Stimulated activated CD4-positive, alpha-beta T cell treated with anti-CD3 and anti-CD28 coated beads, Interleukin-1b, Interleukin-23, amount 100 ng/mL, for 1 hour (primary cell): ENCODE measurements around the gene SLC38A10.
"Not testable (repeated sequence)": the region's sequence is repeated elsewhere in the genome, so short reads cannot be mapped to it uniquely, and the experiment has no call there.

ENCODE experiments used
- DNase-seq, 2 donors: peaks; one replicate each; pipeline ENCODE4 v3.0.0-alpha.2; 2020; ENCODE audit warnings: low read depth in 2 of 2

Gene SLC38A10

DNA sequence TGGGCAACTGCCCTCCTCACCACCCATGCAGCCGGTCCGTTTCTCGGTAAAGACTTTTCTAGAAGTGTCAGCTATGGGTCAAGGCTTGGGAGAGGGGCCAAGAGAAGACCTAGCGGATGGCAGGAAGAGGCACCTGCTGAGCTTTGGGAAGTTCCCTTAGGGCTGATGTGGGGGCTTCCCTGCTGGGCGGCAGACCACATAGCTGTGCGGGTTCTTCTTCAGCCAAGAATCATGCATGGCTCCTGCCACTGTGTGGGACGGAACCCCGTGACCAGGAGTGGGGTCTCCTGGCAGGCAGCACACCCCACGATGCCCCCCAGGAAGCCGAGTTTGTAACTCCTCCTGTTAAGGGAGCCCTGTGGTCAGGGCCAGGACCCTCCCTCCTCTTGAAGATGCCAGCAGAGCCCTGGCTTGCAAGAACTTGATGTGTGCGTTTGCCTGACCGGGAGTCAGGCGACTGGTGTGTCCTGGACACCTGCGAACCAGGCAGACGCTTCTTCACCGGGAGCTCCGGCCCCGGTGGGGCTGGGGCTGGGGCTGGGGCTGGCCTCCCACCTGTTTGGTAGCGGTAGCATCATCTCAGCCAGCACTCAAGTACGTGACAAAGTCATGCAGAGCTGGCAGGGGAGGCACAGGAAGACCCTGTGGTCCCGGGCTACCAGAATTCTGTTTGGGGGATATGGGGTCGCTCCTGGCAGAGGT is 17.7 kb upstream of the SLC38A10 start:
- no peak for DNase-seq

DNA sequence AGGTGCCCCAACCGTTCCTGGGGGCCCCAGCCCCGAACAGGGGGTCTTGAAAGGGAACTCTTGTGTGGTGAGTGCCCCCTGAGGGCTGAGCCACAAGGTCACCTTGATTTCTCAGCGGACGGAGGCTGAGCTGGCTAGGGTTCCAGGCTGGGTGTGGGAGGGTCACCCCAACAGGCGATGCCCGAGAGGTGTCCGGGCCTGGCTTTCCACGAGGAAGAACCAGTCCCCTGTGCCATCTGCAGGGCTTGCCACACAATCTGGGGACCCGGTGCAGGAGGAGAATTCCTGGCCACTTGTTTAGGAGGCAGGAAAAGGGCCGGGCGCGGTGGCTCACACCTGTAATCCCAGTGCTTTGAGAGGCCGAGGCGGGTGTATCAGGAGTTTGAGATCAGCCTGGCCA is 16.8 kb upstream of the SLC38A10 start:
- no peak for DNase-seq

DNA sequence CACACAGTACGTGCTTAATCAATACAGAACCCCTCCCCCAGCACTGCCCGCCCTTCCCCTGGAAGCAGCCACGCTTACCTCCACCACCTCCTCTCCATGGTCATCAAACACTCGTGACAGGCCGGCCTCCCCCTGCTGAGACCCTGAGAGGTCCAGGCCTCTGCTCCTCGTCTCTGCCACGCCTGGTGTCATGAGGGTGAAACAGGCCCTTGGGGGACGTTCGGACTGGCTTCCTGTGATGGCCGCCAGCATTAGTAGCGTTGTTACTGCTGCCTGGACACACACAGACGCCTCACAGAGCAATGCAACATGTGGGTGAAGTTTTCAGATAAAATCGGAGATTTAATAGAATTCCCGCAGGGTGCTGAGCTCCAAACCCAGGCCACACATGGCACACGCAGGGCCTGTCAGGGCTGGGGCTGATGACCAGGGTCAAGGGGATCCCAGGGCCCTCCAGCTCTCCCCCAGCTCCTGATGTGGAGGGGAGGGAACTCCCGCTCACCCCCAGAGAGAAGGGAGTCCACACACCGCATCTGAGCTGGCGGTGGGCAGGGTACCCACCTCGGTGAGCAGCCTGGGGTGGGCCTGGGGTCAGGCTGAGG is 15.9 kb upstream of the SLC38A10 start:
- no peak for DNase-seq

DNA sequence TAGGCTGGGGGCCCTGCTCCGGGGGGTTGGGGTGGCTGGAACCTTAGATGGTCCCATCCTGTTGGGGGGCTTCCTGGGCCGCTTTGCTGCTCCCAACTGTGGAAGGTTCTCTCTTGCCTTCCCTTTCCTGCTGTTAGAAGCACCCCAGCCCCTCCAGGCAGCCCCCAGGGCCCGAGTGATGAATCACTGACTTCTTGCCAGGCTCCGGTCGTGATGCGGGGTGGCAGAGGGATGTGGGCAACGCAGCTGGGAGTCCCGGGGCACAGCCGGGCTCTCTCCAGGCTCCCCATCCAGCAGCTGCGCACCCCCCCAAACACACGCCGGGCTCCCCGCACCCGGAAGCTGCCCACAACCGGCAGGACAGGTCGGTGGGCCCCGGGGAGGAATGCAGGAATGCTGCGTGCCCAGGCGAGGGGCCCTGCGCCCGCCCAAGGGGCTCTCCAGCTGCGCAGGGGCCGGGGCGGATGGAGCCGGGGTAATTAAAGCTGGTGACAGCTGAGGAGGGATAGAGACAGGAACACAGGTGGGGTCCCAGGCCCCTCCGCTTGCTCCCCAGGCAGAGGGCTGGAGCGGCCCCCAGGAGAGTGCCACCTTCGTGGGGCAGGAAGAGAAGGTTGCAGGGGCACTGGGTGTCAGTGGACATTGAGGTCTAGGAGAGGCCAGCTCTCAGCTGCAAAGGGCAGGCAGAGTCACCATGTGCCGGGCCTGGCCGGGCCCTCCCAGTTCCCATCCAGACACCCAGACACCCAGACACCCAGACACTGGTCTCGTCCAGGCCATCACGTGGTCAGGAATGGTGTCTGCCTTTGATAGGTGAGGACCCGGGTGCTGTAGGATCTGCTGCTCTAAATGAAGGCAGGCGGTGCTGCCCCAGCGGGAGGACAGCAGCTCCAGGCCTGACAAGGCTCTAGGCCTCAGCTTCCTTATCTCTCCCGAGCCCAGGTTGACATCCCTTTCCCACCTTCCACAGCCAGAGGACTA is 15.0 kb upstream of the SLC38A10 start:
- no peak for DNase-seq

DNA sequence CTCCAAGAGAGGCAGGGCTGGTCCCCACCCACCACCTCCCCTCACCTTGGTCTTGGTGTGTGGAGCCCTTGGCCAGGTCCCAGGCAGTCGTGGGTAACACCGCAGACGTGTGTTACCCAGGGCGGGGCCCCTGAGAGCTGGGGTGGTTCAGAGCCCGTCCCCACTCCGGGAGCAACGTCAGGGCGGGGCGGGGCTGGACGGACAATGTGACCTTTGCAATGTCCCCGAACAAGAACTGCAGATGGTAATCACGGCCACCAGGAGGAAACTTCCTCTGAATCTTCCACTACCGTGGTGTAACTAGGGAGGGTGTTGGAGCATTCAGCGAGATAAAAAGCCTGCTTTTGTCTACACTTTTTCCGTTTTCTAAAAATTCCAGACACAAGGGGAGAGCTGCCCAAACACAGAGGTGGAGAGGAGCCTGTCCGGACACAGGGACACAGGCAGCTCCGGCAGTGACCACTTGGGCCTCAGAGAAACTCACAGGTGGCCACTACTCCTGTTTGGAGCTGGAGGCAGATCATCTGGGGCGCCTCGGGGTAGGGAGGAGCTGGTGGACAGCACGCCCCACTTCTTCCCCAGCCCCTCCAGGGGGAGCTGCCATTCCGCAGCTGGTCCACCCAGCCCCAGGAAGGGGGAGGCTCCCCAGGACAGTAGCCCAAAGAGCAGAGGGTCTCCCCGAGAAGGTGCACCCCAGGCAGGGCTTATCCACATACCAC is 14.2 kb upstream of the SLC38A10 start:
- DNase-seq = no peak

DNA sequence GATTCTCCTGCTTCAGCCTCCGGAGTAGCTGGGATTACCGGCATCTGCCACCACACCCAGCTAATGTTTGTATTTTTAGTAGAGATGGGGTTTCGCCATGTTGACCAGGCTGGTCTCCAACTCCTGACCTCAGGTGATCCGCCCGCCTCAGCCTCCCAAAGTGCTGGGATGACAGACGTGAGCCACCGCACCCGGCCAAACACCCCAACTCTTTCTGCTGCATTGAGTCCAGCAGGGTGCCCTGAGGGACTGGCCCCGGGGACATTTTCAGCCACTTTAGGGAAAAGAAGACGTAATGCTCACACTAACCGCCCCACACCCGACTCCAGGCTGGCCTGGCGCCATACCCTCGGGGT is 13.7 kb upstream of the SLC38A10 start:
- not testable (repeated sequence) for DNase-seq

DNA sequence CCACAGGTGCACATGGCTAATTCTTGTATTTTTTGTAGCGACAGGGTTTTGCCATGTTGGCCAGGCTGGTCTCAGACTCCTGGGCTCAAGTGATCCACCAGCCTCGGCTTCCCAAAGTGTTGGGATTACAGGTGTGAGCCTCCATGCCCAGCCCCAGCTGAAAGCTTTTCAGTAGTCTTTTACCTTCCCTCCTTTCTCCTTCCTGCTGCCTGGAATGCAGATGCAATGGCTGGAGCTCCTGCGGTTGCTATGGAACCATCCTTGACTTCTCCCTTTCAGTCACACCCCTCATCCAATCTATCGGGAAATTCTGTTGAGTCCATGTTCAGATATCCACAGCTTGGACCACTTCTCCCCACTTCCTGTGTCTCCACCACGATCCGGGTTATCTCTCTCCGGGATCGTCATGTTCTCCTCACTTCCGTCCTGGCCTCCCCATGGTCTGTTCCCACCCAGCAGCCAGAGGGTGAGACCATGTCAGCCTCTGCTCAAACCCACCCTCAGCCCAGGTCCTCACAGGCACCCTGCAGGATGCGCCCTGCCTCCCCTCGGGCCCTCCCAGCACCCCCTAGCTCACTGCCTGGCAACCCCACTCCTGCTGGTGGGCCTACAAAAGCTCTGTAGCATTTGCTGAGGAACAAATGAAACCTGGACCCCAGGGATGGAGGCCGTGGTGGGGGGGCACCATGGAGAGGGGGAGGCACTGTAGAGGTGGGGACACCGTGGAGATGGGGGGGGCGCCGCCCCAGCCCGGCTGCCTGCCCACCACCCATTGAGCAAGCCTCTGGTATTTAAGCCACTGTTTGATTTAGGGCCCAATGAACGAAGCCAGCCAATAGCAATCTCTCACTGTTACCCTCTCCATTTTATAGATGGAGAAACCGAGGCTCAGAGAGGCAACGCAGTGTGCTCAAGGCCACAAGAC is 12.8 kb upstream of the SLC38A10 start:
- DNase-seq = no peak

DNA sequence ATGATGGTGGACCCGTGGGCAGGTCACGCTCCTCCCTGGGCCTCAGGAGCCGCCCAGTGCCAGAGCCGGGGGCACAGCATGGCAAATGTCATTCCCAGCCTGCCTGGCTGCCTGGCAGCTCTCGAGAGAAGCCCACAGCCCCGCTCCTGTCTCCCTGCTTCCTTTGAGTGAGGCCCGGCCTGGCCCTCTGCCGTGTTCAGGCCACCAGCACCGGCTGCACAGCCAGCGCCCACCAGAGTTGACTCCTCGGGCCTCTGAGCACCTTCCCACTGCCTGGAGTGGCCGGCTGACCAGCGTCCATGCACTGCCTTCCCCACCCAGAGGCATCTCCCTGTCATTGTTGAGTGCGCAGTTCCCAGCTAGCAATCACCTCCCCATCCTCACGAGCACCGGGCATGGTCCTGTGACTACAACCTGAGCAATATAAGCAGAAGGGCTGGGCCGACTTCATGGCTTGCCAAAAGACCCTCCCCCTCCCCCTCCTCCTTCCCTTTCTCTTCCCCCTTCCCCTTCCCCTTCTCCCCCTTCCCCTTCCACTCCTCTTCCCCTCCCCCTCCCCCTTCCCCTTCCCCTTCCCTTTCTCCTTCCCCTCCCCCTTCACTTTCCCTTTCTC is 11.9 kb upstream of the SLC38A10 start:
- no peak for DNase-seq

DNA sequence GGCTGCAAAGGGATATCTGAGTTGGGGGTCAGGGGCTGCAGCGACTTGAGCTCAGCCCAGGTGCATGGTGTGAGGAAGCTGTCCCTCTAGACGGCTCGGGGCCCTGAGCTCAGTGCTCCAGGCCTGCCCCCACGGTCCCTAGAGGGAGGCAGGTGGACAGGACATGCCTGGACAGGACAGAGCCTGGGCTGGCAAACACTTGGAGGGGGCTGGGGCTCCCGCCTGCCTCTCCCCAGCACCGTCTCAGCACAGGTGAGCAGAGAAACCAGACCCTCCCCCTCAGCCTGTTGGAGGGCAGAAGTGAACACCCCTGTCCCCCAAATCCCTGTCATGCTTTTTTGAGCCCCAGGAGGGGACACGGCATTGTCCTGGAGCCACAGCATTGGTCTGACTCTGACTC is 11.4 kb upstream of the SLC38A10 start:
- DNase-seq = no peak

DNA sequence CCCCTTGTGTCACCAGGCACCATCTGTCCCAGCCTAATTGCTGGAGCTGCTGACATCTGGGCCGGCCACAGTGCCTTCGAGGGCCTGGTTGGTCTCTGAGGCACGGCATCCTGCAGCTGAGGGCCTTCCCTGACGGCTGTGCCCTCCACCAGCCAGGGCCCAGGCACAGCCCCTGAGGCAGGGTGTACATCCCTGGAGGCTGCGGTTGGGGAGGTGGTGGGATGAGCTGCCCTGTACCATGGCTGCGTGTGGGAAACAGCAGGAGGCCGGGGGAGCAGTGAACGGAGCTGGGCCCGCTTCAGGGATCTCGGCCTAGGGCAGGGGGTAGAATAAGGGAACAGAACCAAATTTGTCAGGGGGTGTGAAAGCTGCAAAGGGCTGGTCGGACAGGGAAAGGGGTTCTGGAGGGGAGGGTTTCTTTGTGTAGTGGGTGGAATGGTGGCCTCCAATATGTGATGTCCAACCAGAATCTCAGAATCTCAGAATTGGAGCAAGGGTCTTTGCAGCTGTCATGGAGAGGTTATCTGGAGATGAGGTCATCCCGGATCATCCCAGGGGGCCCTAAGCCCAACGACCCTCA is 10.0 kb upstream of the SLC38A10 start:
- DNase-seq = no peak

DNA sequence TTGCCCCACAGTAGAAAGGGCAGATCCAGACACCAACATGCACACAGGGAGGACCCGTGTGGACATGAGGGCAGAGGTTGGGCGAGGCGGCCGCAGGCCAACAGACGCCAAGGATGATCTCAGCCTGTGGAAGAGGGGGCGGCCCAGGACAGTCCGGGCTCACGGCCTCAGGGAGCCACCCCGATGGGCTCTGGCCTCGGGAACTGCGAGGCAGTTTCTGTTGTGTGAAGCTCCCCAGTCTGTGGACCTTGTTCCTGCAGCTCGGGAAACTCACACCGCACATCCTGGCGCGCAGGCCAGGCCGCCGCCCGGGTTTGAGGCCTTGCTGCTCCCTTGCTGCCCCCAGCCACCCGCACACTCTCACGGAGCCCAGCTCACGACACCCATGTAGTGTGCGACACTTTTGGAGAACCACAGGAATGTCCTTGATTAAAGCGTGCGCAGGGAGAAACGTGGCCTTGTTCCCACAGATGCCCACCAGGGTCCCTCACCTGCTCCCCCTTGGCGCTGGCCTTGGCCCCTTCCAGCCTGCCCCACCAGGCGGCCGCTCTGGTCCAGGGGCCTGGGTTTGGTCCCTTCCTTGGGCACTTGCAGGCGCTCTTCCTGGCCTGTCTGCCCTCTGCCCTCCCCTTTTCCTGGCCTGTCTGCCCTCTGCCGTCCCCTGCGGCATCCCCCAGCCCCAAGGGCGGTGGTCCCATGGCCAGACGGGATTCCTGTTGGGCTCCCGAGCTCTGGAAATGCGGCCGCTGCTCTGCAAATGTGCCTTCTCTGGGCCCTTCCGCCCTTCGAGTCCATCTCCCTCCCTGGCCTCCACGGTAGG is 9.3 kb upstream of the SLC38A10 start:
- no peak for DNase-seq

DNA sequence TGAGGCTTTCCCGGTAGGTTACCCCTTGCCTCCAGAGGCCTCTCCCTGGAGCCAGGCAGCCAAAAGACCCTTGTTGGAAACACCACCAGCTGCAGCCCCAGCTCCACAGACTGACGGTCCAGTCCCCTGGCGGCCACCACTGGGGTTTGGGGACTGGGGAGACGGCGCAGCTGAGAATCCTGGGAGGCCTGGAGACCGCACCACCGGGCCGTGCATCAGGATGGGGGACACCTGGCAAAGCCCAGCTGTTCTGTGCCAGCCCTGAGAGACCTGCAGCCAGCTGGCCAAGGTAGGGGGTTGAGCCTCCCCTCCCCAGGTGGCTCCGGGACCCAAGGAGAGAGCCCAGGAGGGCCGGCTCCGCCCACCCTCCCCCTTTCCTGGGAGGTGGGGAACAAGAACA is 8.3 kb upstream of the SLC38A10 start:
- no peak for DNase-seq

DNA sequence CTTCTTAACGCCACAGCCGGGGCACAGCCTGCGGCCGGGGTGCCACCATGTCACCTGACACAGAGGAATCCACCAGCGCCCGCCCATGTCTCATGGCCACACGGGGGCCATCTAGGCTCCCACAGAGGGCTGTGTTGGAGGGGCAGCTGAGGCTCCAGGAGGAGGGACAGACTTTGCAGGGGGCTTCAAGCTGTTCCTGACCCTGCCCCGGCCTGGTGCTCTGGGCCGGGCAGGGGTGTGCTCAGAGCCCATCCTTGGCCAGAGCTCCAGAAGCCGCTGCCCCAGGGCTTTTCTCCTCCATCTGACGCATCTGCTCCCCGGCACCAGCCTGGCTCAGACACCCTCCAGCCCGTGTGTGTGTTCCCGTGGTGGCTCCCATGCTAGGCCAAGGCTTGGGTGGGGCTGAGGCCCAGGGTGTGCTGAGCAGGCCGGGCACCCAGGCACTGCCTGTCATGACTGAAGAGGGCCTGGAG is 7.8 kb upstream of the SLC38A10 start:
- DNase-seq = no peak

DNA sequence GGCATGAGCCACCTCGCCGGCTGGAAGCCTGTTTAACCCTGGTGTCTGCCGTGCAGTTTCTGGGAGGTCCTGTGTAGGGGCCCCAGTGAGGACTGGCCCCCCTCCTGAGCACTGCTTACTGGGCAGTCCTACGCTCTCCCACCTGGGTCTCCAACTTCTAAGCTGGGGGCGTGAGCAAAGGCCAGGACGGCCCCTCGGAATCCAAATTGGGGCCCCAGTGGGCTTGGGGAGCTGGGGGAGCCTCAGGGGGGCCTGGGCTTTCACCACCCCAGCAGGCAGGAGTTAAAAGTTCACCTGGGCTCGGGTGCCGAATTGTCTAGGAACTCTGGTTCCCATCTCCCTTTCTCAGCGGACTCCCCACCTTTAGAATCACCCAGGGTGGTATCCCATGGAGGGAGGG is 7.2 kb upstream of the SLC38A10 start:
- DNase-seq = no peak

DNA sequence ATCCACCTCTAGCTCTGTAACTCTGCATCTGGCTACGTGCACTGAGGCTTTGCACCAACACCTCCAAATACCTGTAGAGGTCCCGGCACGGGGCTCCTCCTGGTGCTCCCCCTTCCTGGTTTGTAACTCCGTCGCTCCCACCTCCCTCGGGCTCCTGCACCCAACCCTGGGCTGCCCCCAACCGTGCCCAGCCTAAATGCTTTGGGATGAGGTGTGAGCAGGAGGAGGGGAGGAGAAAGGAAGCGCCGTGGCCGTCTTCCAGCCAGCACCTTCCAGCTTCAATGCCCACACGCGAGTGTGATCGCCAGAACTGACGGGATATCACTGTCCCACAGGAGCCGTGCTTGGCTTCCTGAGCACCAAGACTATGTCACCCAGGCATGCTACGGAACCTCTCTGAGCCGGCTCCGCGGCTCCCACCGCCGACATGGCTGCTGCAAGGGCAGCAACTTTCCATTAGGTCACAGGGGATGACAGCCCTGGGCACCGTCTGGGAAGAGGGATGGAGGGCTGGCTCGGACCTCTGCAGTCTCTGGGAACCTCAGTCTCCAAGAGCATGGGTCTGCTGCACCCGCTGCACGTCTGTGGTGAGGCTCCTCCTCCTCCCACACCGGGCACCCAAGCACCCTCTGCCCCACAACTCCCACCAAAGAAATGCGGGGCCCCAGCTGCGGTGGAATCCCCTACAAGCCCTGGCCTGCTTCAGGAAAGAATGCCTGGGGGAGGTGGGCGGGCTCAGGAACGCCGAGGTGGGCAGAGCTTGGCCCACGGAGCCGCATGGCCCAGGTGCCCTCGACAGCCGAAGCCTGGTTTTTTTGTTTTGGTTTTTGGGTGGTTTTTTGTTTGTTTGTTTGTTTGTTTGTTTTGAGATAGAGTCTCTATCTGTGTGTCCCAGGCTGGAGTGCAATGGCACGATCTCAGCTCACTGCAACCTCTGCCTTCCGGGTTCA is 6.4 kb upstream of the SLC38A10 start:
- DNase-seq = no peak

DNA sequence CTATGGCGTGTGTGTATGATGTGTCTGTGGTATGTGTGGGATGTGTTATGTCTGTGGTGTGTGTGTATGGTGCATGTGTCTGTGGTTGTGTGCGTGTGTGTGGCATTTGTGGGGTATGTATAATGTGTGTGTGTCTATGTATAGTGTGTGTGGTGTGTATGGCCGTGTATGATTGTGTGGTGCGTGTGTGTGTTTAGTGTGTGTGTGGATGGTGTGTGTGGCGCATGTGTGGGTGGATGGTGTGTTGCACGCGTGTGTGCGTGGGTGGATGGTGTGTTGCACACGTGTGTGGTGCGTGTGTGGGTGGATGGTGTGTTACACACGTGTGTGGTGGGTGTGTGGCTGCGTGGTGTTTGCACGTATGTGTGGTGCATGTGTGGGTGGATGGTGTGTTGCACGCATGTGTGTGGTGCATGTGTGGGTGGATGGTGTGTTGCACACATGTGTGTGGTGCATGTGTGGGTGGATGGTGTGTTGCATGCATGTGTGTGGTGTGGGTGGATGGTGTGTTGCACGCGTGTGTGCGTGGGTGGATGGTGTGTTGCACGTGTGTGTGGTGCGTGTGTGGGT is 5.6 kb upstream of the SLC38A10 start:
- DNase-seq = no peak

DNA sequence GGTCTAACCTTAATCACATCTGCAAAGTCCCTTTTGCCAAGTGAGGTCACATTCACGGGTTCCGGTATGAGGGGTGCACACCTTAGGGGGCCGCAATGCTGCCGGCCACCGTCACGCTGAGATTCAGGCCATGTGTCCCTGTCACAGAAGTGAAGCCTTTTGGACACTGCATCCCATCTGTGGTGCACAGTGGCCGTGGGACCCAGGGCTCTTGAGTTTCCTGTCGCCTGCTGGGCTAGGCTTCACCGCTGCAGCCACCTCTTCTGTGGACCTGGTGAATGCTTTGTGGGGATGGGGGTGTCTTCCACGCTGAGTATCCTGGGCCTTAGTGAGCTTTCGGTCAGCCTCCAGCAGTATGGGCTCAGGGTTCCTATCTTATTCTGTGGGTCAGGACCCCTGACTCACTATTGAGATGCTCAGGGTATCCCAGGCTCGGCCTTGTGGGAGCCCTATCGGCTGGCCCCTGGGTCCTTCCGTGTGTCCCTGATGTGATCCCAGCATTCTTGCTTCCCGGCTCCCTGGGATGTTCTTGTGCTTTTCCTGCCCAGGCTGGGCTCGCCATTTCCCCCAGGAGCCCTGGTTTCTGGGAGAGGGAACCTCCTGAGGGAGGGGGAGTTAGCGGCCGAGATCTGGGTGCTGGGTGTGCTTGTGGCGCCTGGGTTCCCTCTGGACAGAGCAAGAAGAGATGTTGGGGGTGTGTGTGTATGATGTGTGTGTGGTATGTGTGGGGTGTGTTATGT is 4.9 kb upstream of the SLC38A10 start:
- DNase-seq = no peak
